Left lung (tissue), 10 donors: Measurements from ENCODE around the gene GRK7. TPM values are rescaled to one million over a fixed set of nuclear protein-coding genes. Genes with fewer than 3 reads are reported as not detected.

Experiments used
- ATAC-seq: fragments of 200-7000 bp; cut with Tn5 transposase; one replicate; pipeline ENCODE4 v1.9.1; 2020; ENCODE audit warnings: moderate library complexity
- DNase-seq, 4 donors: peaks; one replicate each; pipeline ENCODE4 v3.0.0-alpha.2; 2013 to 2020
- H3K27ac ChIP-seq, 2 donors: fragments of 200-600 bp; sonication (generic) in 1 of 2; one replicate each; pipeline versions ENCODE4 v1.5.0 to v1.8.0; 2020 to 2021
- H3K27me3 ChIP-seq, 2 donors: fragments of 200-600 bp; sonication (generic) in 1 of 2; one replicate each; pipeline versions ENCODE4 v1.5.0 to v1.8.0; 2020 to 2021
- H3K36me3 ChIP-seq, 2 donors: fragments of 200-600 bp; sonication (generic) in 1 of 2; one replicate each; pipeline versions ENCODE4 v1.5.0 to v1.8.0; 2020 to 2021
- H3K4me1 ChIP-seq, 2 donors: fragments of 200-600 bp; one replicate each; pipeline ENCODE4 v1.8.0; 2021
- H3K4me3 ChIP-seq, 2 donors: fragments of 200-600 bp; sonication (generic) in 1 of 2; one replicate each; pipeline versions ENCODE4 v1.5.0 to v1.8.0; 2020 to 2021; ENCODE audit warnings: mild to moderate bottlenecking in 1 of 2
- H3K9me3 ChIP-seq, 2 donors: fragments of 200-600 bp; sonication (generic) in 1 of 2; one replicate each; pipeline versions ENCODE4 v1.5.0 to v1.8.0; 2020 to 2021
- intact Hi-C, 2 donors: fragments of 100-400 bp; cut with DNase I; formaldehyde crosslinking; loops; one replicate each; pipeline versions ENCODE4 v1.11.2 to v1.14.2; 2022
- polyA plus RNA-seq, 6 donors: library from polyadenylated mRNA; unstranded; fragments of 120-200 nt; gene quantifications; one replicate each; pipeline ENCODE4 v1.2.1, GENCODE V29; 2013; ENCODE audit not compliant: insufficient read length in 6 of 6
- total RNA-seq, 2 donors: library from RNA; stranded (reverse); fragmentation: NEBNext Ultra II Directional; extraction: Animal tissue kit (Norgen Biotek cat#: 25700); gene quantifications; one replicate each; pipeline ENCODE4 v1.2.1, GENCODE V29; 2021
- TF ChIP-seq, protein P1 (sequence below), 2 donors: fragments of 200-600 bp; sonication (generic) in 1 of 2; IDR thresholded peaks; one replicate each; pipeline versions ENCODE4 v1.5.0 to v1.8.0; 2021; ENCODE audit warnings: antibody characterized with exemption in 2 of 2
- donor health status: DM: no; HTN: yes; CAD: no.
- donor health status: DM: no; HTN: no; CAD: no.

The GRK7 gene
- total and polyA plus RNA-seq, 8 donors, result 0.06 to 0.19 (median 0.13) TPM; not detected in 2

GRCh38 chr3:141776376-141776775 lies 13.2 kb downstream of the GRK7 start:
- H3K36me3 ChIP-seq, result no peaks in the 10 kb centered on the region
- ATAC-seq (no peak), DNase-seq (no peak)
- H3K4me1 ChIP-seq, result no peaks in the 10 kb centered on the region
- no peaks in the 10 kb centered on the region for H3K9me3 ChIP-seq
- H3K27me3 ChIP-seq, result no peaks in the 10 kb centered on the region
- no peak overlapping the region for H3K4me3 ChIP-seq
- TF ChIP-seq, protein P1, sequence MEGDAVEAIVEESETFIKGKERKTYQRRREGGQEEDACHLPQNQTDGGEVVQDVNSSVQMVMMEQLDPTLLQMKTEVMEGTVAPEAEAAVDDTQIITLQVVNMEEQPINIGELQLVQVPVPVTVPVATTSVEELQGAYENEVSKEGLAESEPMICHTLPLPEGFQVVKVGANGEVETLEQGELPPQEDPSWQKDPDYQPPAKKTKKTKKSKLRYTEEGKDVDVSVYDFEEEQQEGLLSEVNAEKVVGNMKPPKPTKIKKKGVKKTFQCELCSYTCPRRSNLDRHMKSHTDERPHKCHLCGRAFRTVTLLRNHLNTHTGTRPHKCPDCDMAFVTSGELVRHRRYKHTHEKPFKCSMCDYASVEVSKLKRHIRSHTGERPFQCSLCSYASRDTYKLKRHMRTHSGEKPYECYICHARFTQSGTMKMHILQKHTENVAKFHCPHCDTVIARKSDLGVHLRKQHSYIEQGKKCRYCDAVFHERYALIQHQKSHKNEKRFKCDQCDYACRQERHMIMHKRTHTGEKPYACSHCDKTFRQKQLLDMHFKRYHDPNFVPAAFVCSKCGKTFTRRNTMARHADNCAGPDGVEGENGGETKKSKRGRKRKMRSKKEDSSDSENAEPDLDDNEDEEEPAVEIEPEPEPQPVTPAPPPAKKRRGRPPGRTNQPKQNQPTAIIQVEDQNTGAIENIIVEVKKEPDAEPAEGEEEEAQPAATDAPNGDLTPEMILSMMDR (IDR thresholded peaks at IDR 0.05), result no peak
- no peak overlapping the region for H3K27ac ChIP-seq
- intact Hi-C loops, result no loop called here

DNA sequence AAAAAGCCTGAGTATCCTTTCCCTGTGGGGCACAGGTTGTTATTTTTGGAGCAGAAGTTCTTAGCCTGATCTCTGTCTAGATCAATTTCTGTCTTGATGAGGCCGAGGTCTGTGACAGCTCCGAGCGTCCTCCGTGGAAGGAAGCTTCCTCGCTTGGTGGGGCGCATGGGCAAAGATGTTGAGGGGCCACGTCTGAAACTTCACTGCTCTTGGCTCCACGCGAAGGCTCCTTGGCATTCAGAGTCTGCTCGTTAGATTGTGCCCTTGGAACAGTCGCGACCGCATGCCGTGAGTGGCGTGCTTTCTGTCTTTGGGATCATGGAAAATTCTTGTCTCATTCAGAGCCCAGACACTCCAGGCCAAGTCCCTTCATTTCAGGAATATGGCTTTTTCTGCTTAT lies 13.7 kb downstream of the GRK7 start:
- Histone ChIP-seq H3K36me3 (no peaks in the 10 kb centered on the region), H3K4me1 (no peaks in the 10 kb centered on the region), H3K4me3 (no peak overlapping the region), H3K9me3 (no peaks in the 10 kb centered on the region), H3K27ac (no peak overlapping the region), H3K27me3 (no peaks in the 10 kb centered on the region)
- intact Hi-C loops, result no loop called here
- ATAC-seq (no peak), DNase-seq (no peak)
- TF ChIP-seq, protein P1 (IDR thresholded peaks at IDR 0.05), result no peak

GRCh38 chr3:141777957-141778813 lies 15.0 kb downstream of the GRK7 start:
- Histone ChIP-seq H3K27ac (no peak overlapping the region), H3K9me3 (no peaks in the 10 kb centered on the region), H3K4me1 (no peaks in the 10 kb centered on the region), H3K4me3 (no peak overlapping the region), H3K27me3 (no peaks in the 10 kb centered on the region), H3K36me3 (no peaks in the 10 kb centered on the region)
- TF ChIP-seq, protein P1 (IDR thresholded peaks at IDR 0.05), result no peak
- no peak for DNase-seq
- intact Hi-C loops, result no loop called here
- no peak for ATAC-seq

GRCh38 chr3:141779667-141780066 lies 16.5 kb downstream of the GRK7 start:
- intact Hi-C loops, result no loop called here
- Histone ChIP-seq H3K27ac (no peak overlapping the region), H3K9me3 (no peaks in the 10 kb centered on the region), H3K4me1 (no peaks in the 10 kb centered on the region), H3K36me3 (no peaks in the 10 kb centered on the region), H3K4me3 (no peak overlapping the region), H3K27me3 (no peaks in the 10 kb centered on the region)
- TF ChIP-seq, protein P1 (IDR thresholded peaks at IDR 0.05), result no peak
- DNase-seq (no peak), ATAC-seq (no peak)

GRCh38 chr3:141782386-141782932 lies 19.3 kb downstream of the GRK7 start:
- intact Hi-C loops, result no loop called here
- Histone ChIP-seq H3K4me1 (no peaks in the 10 kb centered on the region), H3K27me3 (no peaks in the 10 kb centered on the region), H3K9me3 (no peaks in the 10 kb centered on the region), H3K4me3 (no peak overlapping the region), H3K36me3 (no peaks in the 10 kb centered on the region), H3K27ac (no peak overlapping the region)
- no peak for DNase-seq
- ATAC-seq, result no peak
- TF ChIP-seq, protein P1 (IDR thresholded peaks at IDR 0.05), result no peak
